Activated CD8-positive, alpha-beta memory T cell treated with anti-CD3 and anti-CD28 coated beads, Interleukin-2, amount 50 U/mL, for 4 hours (primary cell): ENCODE results near the gene GPR151.
"Not testable (repeated sequence)": the region's sequence is repeated elsewhere in the genome, so short reads cannot be mapped to it uniquely, and the experiment has no call there.

Experiments
- DNase-seq: peaks from one replicate; pipeline ENCODE4 v3.0.0-alpha.2; 2020

Gene GPR151

GRCh38 chr5:146516151-146516475 lies at the start of gene GPR151:
Gene GPR151 (minus strand): TSS chr5:146516190. CDS start chr5:146516113, 77 bp downstream.
- no peak for DNase-seq

GRCh38 chr5:146564007-146564762 lies 48.2 kb upstream of the GPR151 start:
- no peak for DNase-seq

GRCh38 chr5:146562461-146562860 lies 46.5 kb upstream of the GPR151 start:
- no peak for DNase-seq

GRCh38 chr5:146561711-146562110 lies 45.7 kb upstream of the GPR151 start:
- no peak for DNase-seq

GRCh38 chr5:146560205-146560812 lies 44.3 kb upstream of the GPR151 start:
- no peak for DNase-seq

- DNase-seq: not testable (repeated sequence)
Observed at GRCh38 chr5:146556884-146557283, 40.9 kb upstream of the GPR151 start.

GRCh38 chr5:146553446-146553845 lies 37.5 kb upstream of the GPR151 start:
- no peak for DNase-seq

GRCh38 chr5:146549615-146550014 lies 33.6 kb upstream of the GPR151 start:
- DNase-seq: no peak

GRCh38 chr5:146548781-146549449 lies 32.9 kb upstream of the GPR151 start:
- DNase-seq: no peak

GRCh38 chr5:146544232-146544631 lies 28.2 kb upstream of the GPR151 start:
- no peak for DNase-seq

- DNase-seq: peak; percentile 69
Observed at GRCh38 chr5:146541958-146542849, 26.2 kb upstream of the GPR151 start.

- no peak for DNase-seq
Observed at GRCh38 chr5:146540414-146540813, 24.4 kb upstream of the GPR151 start.

GRCh38 chr5:146539973-146540372 lies 24.0 kb upstream of the GPR151 start:
- no peak for DNase-seq

GRCh38 chr5:146538432-146538831 lies 22.4 kb upstream of the GPR151 start:
- DNase-seq: no peak

GRCh38 chr5:146533882-146534281 lies 17.9 kb upstream of the GPR151 start:
- DNase-seq: no peak

GRCh38 chr5:146533260-146533857 lies 17.4 kb upstream of the GPR151 start:
- peak; percentile 71 for DNase-seq

GRCh38 chr5:146529984-146530383 lies 14.0 kb upstream of the GPR151 start:
- no peak for DNase-seq

- no peak for DNase-seq
Observed at GRCh38 chr5:146528236-146528635, 12.2 kb upstream of the GPR151 start.

- no peak for DNase-seq
Observed at GRCh38 chr5:146527785-146528184, 11.8 kb upstream of the GPR151 start.

GRCh38 chr5:146523698-146524097 lies 7.7 kb upstream of the GPR151 start:
- no peak for DNase-seq

GRCh38 chr5:146521403-146522106 lies 5.6 kb upstream of the GPR151 start:
- DNase-seq: no peak

GRCh38 chr5:146520731-146521130 lies 4.7 kb upstream of the GPR151 start:
- DNase-seq: no peak
